Measurements from ENCODE around the gene TANGO2.

GRCh38 chr22:19989725-19990067 is 31.2 kb upstream of the TANGO2 start:
- TF ChIP-seq, protein P1, sequence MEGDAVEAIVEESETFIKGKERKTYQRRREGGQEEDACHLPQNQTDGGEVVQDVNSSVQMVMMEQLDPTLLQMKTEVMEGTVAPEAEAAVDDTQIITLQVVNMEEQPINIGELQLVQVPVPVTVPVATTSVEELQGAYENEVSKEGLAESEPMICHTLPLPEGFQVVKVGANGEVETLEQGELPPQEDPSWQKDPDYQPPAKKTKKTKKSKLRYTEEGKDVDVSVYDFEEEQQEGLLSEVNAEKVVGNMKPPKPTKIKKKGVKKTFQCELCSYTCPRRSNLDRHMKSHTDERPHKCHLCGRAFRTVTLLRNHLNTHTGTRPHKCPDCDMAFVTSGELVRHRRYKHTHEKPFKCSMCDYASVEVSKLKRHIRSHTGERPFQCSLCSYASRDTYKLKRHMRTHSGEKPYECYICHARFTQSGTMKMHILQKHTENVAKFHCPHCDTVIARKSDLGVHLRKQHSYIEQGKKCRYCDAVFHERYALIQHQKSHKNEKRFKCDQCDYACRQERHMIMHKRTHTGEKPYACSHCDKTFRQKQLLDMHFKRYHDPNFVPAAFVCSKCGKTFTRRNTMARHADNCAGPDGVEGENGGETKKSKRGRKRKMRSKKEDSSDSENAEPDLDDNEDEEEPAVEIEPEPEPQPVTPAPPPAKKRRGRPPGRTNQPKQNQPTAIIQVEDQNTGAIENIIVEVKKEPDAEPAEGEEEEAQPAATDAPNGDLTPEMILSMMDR (IDR thresholded peaks at IDR 0.05): no peak
- TF ChIP-seq EZH2 (IDR thresholded peaks at IDR 0.05; ENCODE audit: borderline replicate concordance, insufficient read depth, low read depth, low read length, poor library complexity, severe bottlenecking): no peak

Measured in B cell (primary cell).